Adrenal gland (tissue), 5 donors: ENCODE data around the gene ANKIB1.

Source experiments
- POLR2A ChIP-seq, 2 donors: fragments of 450-650 bp; IDR thresholded peaks; one replicate each; pipeline ENCODE4 v1.6.1; 2017; ENCODE audit warnings: antibody characterized with exemption in 2 of 2, mild to moderate bottlenecking in 2 of 2, moderate library complexity in 1 of 2
- TF ChIP-seq, protein P1 (sequence below), 6 experiments: fragments of 450-650 bp in 4 of 6; fragments of 200-600 bp in 2 of 6; sonication (generic) in 1 of 6; IDR thresholded peaks; 1 replicate in 5 of 6; 2 replicates in 1 of 6; pipeline versions ENCODE4 v1.5.1 to v1.8.0; 2016 to 2021; ENCODE audit warnings: antibody characterized with exemption in 6 of 6, mild to moderate bottlenecking in 2 of 6, moderate library complexity in 1 of 6
- donor health status: DM: no; HTN: no; CAD: no.

GRCh38 chr7:92313055-92313454 lies 67.3 kb downstream of the ANKIB1 start:
- TF ChIP-seq POLR2A (IDR thresholded peaks at IDR 0.05), result no peak
- TF ChIP-seq, protein P1, sequence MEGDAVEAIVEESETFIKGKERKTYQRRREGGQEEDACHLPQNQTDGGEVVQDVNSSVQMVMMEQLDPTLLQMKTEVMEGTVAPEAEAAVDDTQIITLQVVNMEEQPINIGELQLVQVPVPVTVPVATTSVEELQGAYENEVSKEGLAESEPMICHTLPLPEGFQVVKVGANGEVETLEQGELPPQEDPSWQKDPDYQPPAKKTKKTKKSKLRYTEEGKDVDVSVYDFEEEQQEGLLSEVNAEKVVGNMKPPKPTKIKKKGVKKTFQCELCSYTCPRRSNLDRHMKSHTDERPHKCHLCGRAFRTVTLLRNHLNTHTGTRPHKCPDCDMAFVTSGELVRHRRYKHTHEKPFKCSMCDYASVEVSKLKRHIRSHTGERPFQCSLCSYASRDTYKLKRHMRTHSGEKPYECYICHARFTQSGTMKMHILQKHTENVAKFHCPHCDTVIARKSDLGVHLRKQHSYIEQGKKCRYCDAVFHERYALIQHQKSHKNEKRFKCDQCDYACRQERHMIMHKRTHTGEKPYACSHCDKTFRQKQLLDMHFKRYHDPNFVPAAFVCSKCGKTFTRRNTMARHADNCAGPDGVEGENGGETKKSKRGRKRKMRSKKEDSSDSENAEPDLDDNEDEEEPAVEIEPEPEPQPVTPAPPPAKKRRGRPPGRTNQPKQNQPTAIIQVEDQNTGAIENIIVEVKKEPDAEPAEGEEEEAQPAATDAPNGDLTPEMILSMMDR (IDR thresholded peaks at IDR 0.05), result no peak
